Ovary (tissue), 3 donors: Measurements from ENCODE around the gene SRP19.

Experiments used
- CTCF ChIP-seq, 3 donors: fragments of 450-650 bp in 2 of 3; fragments of 200-600 bp in 1 of 3; IDR thresholded peaks; one replicate each; pipeline versions ENCODE4 v1.5.1 to v1.8.0; 2016 to 2022; ENCODE audit warnings: antibody characterized with exemption in 3 of 3, mild to moderate bottlenecking in 1 of 3
- EP300 ChIP-seq: sonication (generic); formaldehyde crosslinking; IDR thresholded peaks from one replicate; pipeline ENCODE4 v1.6.1; 2017; ENCODE audit warnings: antibody characterized with exemption
- donor health status: DM: no; HTN: no; CAD: no.

- TF ChIP-seq CTCF (IDR thresholded peaks at IDR 0.05) (no peak), EP300 (no peak)
Measured at GRCh38 chr5:112917453-112917995, 56.4 kb downstream of the SRP19 start.
